NCI-H2029 (cell line): ENCODE measurements around the gene CCDC61.

Source experiments
- DNase-seq: peaks from one replicate; lab custom pipeline; 2025; lab: John Stamatoyannopoulos, UW

Gene CCDC61, protein sequence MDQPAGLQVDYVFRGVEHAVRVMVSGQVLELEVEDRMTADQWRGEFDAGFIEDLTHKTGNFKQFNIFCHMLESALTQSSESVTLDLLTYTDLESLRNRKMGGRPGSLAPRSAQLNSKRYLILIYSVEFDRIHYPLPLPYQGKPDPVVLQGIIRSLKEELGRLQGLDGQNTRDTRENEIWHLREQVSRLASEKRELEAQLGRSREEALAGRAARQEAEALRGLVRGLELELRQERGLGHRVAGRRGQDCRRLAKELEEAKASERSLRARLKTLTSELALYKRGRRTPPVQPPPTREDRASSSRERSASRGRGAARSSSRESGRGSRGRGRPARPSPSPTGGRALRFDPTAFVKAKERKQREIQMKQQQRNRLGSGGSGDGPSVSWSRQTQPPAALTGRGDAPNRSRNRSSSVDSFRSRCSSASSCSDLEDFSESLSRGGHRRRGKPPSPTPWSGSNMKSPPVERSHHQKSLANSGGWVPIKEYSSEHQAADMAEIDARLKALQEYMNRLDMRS

DNA sequence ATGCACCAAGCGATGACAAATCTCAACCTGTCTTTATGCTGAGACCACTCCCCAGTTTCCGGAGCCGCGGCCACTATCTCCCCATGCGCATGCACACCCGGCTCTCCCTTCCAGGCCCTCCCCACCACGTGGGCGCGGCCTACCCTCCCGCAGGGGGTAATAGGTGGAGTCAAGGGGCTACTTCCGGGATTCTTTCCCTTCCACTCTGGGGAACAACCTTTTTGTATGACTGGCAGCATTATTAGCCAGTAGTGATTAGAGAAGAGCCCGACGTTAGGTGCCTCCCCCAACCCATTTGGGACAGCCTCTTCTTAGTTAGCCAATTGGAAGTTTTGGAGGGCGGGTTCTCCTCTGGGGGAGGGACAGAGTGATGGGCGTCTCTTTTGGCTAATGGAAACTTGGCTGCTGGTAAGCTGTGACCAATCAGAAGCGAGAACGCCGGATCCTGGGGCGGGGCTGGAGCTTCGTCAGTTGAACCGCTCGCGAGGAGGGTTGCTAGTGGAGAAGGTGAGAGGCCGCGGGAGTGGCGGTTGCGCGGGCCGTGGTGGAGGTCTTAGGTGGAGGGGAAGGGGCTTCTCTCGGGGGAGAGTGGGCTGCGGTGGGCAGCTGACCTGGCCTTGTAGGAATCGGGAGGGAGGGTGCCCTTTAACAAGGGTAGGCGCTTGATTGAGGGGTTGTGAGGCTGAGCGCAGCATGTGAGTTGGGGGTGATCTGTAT is at the start of gene CCDC61:
CCDC61 (plus strand) TSS at position 470 of the 717 bp plus-strand sequence. CDS start 7,552 bp downstream, outside the sequence.
- DNase-seq, result peak; percentile 99

DNA sequence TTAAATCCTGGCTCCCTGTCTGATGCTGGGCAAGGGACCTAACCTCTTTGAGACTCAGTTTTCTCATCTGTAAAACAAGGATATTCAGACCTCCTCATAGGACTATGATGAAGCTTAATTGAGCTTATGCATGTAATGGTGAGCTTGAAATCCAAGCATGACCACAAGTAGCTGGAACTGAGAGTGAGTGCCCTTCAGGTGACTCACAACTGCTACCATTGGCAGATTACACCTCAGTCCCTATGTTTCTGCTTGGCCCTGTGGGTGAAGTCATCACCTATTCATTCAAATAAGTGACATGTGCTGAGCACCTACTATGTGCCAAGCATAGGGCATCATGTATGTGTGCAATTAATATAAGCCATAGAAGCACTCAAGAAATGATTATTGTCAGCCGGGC is 47.3 kb upstream of the CCDC61 start:
- DNase-seq, result no peak

DNA sequence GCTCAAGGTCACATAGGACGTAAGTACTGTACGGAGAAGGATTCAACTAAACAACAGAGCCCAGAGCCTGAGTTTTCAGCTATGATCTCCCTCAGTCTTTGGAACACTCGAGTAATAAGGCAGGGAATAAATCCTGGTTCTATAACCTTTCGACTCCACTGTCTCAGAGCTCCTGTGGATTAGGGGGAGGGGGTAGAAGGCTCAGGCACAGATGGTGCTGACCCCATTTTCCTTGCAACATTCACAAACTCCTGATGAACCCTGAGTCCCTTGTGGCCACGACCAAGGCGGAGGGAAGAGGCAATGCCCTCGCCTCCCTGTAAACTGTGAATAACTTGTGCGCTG is 43.0 kb upstream of the CCDC61 start:
- DNase-seq, result no peak

DNA sequence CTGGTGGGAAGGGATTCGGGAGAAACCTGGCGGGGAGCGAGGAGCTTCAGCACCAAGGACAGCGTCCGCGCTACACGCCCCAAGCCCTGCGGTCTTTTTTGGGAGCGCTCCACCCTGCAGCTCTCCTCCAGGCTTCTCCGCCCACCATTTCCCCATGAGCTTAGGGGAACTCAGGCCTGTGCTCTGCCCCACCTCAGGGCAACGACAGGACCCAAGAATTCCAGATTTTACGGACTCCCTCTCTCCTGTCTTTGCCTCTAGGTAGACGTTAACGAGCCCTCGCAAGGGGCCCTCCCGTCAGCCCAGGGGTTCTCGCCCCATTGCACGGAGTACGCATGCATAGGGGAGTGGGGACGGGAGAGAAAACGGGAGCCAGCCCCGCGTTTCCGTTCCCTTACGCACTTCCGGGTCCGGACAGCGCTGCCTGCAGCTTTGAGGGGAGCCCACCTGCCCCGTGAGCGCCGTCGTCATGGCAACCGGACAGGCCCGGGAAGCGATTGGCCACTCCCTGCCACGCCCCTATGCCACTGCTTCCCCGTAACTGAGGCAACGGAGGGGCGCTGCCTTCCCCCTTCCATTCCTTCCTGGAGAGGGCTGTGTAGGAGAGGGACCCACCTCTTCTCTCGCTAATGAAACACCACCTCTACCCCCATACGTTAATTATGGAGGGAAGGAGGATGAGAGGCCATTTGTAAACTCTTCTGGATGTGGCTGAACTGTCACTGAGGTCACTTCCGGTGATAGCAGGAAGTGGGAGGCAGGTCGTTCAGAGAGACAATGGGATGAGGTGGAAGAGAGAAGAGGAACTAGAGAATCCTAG is 42.4 kb upstream of the CCDC61 start:
- peak; percentile 81 for DNase-seq

DNA sequence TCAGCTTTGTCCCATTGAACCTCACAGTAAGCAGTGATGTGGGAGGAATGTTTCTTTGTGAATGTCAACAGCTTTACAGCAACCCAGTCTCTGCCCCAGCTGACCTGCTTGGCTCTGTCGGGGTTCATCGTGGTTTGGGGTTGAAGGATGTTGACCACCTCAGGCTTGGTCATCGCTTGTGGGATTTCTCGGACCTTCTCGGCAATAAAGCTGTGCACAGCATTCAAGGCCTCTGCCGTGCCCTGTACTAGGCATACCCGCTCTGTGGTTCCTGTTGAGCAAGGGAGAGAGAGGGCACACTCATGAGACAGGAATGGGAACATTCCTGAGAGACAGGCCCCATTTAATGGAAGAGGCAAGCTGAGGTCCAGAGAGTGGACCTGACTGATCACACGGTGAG is 41.6 kb upstream of the CCDC61 start:
- no peak for DNase-seq

DNA sequence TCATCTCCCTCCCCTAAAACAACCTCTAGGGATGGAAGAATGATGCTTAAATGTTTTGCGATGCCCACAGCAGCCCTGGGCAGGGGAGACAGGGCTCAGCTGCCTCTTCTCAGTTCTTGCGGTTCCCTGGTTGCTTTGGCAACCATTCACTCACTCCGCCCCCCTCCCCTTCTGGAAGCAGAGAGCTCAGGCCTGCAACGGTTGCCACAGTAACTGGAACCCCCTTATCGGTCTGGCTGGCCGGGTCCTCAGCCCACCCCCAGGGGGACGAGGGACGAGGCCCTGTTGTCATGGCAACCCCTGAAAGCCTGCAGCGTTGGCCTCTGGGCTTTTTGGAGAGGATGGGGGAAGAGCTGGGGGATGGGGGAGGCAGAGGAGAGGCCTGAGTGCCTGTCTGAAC is 41.1 kb upstream of the CCDC61 start:
- no peak for DNase-seq

DNA sequence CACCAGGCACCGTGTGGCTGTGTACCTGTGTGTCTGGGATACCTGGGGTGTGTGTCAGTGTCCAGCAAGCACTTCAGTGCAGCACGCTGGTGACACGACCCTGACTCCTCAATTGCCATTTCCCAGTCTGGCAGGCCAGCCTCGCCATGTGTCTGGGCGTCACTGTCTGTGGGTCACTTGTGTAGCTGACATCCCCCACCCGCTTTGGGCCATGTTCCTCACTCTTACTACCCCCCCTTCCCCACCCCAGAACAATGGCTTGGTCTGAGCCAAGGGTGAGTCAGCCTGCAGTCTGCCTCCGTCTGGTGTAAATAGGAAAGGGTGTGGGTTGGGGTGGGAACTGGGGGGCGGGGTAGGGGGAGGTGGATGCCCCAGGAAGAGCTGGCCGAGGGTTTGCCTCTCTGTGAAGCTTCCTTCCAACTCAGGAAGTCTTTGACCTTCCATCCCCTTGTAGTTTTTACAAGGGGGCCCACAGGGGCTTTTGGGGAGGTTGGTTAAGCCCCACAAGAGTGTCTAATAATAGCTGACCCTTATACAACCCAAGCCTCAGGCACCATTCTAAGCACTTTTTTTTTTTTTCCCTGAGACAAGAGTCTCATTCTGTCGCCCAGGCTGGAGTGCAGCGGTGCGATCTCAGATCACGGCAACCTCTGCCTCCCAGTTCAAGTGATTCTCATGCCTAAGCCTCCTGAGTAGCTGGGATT is 39.2 kb upstream of the CCDC61 start:
- no peak for DNase-seq

DNA sequence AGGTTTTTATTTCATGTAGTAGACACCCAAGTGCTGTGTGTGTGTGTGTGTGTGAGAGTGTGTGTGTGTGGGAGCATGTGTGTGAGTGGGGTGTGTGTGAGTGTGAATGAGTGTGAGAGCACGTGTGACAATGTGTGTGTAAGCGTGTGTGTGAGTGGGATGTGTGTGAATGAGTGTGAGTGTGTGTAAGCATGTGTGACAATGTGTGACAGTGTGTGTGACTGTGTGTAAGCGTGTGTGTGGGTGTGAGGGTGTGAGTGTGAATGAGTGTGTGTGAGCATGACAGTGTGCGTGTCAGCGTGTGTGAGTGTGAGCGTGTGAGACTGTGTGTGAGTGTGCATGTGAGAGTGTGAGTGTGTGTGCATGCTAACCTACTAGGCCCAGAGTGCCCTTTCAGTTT is 36.9 kb upstream of the CCDC61 start:
- no peak for DNase-seq

DNA sequence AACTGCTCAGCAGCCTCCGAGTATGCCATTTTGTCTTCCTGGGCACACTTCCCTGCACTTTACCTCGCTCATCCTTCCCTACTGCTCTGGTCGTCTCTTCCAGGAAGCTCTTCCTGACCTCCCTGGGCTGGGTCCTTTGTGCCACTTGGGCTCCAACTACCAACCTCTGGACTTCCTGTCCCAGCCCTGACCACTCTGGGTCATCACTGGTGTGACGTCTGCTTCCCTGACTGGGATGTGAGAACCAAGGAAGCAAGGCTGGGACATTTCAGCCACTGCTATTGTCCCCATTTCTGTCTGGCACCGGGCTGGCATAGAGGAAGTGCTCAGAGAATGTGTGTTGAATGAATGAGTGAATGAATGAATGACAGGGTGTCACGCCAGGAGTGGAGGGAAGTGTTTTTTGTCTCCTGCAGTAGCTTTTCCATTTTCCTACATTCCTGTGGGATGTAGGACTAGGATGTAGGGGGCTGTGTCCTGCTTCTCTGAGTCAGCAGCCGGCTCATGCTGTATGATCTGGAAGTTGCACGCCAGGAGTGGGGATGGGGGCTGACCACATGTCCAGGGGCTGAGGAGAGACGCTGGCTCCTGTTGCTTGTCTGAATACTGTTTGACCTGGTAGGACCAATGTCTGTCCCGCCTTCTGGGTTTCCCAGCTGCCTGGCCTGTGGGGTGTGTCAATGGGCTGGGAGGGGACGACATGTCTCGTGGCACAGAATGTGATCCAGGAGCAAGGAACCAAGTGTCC is 36.3 kb upstream of the CCDC61 start:
- no peak for DNase-seq

DNA sequence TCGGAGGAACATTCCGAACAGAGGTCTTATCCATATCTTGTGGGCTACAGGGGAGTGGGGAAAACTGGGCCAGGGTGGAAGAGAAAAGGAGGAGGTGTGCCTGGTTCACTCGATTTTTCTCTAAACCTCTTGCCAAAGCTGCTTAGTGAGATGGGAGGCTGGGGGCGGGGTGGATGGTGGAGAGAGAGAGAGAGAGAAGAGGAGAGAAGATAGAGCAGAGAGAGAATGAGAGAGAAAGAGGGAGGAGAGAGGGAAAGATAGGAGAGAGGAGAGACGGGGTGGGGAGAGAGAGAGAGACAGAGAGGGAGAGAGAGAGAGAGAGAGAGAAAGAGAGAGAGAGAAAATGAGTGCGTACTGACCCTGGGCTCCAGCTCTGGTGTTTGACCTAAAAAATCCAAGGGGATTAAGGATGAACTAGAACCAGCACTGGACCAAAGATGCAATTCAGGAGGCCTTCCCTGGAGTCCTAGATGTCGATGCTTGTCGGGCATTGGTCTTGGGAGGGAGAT is 35.7 kb upstream of the CCDC61 start:
- DNase-seq, result no peak

DNA sequence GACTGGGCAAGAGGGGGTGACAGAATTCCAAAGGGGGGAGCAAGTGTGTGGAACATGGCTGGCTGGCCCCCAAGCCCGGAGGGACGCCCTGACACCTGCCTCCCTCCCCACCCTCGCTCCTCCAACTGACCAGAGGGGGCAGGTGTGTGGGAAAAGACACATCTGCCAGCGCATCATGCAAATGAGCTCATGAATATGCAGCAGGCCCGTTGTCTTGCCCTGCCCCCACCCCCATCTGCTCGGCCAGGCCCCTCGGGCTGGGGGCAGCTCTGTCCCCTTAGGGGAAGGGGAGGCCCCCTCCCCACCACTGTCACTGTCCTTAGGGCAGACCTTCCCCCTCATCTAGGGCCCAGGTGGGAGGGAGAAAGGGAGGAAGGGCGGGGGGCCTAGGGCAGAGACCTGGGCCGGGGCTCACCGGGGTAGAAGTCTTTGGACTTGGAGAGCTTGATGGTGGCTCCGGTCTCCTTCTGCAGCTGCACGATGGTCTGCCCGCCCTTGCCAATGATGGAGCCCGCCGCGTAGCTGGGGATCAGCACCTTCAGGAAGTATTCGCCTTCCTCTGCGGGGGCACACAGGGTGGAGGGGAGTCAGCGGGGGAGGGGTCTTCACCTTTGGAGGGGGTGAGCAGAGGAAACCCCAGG is 34.6 kb upstream of the CCDC61 start:
- no peak for DNase-seq

DNA sequence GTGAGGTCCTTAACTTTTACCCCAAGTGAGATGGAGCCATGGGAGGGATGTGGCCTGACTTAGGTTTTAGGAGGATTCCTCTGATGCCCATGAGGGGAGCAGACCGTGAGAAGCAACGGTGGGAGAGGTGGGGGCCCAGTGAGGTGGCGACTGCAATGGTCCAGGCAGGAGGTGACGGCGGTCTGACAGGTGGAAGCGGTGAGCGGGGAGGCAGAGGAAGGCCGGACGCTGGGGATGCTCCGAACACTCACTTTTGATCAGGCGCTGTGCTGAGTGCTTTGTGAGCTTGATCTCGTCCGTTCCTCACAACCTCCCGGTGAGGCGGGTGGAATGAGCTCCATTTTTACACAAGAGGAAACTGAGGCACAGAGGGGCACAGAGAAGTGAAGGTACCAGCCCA is 33.2 kb upstream of the CCDC61 start:
- DNase-seq, result no peak

DNA sequence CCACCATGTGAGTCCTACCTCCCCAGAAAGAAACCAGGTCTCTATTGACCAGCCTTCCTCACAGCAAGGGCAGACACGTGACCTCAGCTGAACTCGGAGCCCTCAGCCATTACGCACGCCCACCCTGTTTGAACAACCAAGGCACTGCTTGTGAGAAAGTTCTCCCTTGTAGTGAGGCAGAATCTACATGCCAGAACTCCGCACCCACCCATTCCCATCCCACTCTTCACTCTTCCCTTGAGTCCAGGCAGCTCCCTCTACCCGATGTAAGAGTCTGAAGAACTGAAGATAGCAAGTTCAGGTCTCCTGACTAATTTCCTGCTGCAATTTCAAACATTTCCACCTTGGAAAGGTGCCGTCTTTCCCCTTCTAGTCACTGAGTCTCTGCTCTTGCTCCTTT is 28.0 kb upstream of the CCDC61 start:
- no peak for DNase-seq

DNA sequence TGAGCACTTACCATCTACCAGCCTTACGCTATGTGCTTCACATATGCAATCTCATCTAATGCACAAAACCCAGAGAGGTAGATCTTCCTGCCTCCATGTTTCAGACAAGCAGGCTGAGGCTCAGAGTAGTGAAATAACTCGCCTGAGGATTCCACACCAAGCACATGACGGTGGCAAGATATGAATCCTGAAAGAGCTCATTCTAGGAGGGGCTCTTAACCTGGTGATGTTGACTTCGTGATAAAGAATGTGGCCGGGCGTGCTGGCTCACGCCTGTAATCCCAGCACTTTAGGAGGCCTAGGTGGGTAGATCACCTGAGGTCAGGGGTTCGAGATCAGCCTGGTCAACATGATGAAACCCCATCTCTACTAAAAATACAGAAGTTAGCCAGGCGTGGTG is 26.6 kb upstream of the CCDC61 start:
- no peak for DNase-seq

DNA sequence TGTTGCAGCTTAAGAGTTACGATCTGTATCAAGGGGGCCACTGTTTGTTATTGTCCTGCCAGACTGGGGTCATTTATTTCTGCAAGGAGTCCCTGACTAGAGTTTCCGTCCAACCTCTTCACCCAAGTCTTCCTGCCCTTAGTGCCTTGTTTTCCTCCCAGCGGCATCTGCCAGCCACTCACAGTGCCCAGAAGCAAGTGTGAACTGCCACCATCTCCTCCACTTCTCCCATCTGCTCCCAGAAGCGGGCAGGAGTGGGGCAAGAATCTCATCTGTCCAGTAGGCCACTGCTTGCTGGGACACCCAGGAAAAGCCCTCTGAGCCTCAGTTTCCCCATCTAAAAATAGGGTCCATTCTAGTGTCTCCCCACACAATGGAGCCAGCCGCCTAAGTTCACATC is 25.6 kb upstream of the CCDC61 start:
- no peak for DNase-seq

DNA sequence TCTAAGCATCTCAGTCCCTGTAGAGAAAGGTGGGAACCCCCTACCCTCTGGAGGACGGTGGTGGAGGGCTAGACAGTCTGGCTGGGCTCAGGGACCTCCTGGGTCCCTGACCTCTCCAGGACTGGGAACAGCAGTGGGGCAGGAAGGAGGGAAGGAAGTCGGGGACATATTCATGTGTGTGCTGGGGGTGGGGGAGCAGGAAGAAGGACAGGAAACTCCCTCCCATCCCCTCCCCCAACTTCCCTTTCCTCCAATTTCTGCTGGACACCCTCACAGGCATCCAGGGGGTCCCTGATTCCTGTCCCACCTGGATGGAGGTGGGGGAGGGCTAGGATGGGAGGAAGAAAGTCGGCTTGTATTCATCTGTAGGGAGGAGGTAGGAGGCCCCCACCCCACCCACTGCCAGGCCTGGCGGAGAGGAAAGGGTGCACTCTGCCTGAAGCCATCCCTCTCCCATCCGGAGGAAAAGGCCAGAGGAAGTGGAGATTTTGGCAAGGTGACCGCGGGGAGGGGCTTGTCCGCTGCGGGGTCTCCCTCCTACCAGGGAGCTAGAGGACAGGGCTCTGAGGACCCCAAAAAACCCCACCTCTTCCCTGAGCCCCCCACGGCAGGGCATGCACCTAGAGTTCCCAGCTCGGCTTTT is 23.9 kb upstream of the CCDC61 start:
- no peak for DNase-seq

DNA sequence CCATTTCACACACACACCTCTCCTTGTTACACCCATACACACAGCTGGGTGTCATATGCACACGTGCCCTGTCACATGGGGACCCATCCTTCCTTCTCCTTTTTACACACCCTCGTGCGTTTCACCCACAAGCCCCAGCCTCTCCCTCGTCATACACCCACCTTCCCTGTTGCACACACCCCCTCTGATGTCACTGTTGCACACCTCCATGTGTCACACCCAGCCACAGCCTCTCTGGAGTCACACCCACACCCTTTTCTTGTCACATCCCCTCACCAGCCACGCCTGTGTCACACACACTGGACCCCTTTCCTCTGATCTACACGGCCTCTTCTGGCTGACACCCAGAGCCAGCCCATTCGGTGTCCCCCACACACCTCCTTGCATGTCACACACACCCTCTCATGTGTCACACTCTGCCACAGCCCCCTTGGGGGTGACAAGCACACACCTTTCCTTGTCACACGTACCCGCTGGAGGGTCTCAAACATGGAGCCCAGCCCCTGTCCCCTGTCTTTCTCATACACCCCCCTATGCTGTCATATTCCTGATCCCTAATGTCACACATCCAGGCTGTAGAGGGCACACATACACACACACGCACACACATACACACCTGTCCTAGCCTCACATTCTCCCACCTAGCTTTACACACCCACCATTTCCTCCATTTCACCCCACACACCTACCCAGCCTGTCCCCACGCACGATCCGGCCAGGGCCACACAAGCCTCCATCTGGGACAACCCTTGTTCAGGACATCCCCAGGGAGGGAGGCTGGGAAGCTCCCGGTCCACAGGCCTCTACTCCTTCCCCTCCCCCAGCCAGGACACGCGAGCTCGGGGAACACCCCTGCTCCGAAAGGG is 23.0 kb upstream of the CCDC61 start:
- no peak for DNase-seq

DNA sequence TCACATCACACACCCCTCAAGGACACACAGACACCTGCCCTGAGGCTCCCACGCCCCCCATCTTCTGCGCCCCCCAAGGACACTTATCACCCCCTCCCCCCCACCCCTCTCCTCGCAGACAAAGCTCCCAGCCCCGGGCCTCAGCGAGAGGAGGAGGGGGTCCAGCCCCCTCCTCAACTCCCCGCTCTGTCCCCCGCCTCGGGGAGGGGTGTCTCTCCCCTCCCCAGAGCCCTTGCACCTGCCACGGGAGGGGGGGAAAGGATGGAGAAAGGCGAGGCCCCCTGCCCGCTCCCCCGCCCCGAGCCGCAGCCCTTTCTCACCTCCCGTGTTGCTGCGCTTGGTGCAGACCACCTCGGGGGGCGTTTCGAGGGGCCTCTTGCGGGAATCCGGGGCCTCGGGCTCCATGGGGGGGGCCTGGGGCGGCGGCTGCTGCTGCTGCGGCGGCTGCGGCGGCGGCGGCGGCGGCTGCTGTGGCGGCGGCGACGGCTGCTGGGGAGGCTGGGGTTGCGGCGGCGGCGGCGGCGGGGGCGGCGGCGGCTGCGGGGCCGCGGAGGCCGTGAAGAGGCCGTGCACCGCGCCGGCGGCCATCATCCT is 22.2 kb upstream of the CCDC61 start:
- DNase-seq, result no peak
